Measurements from ENCODE around the gene GLO1. TPM values are rescaled to one million over a fixed set of nuclear protein-coding genes. Genes with fewer than 3 reads are reported as not detected.
A peak's percentile ranks its signal among the peaks of the same experiment; 100 is the strongest.

The GLO1 gene
- polyA plus RNA-seq, 1 donor (not counting 4 experiments of a cell fraction or from before 2014, with no cell fraction given), result 301 TPM

DNA sequence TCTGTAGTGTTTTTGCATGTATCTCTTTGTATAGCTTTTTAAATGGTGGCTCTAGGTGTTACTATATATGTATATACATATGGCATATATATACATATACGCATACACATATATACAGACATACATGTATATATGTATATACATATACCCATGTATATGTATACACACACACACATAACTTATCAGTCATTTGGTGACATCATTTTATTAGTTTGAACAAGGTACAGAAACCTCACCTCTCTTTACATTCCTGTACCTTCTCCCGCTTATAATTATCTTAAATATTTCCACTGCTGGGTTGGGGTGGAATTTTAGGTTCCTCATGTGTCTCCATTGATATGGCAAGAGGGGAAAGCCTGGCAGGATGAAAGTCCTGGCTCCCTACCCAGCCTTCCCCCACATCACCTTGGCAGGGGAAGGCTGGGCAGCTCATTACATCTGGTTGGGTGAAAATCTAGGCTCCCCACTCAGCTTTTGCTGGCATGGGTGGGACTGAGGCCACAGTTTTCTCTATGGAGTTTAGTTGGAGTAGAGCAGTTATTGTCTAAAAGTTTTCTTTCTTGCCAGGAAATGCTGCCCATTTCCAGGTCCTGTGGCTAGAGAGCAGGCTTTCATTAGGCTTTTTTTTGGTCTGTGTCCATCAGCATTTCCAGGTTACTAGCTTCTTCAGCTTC is 7.6 kb downstream of the GLO1 start:
- dilution Hi-C loops (cut with MboI; ENCODE audit: extremely low pct_ligation_motif_present, low sequenced_read_pairs), result no loop called here
- no peak for DNase-seq (ENCODE audit: low read depth, low spot score)
- H3K4me1 ChIP-seq (ENCODE audit: control insufficient read depth, extremely low read depth, insufficient read depth, low read length), result no peaks in the 10 kb centered on the region
- no peaks in the 10 kb centered on the region for H3K27me3 ChIP-seq (ENCODE audit: control insufficient read depth, extremely low read depth, insufficient read depth, low read length)
- no peak overlapping the region for H3K27ac ChIP-seq (ENCODE audit: control insufficient read depth, insufficient read depth, low read length)
- peaks cover 1 to 9% of the 10 kb centered on the region in 2 experiments for H3K36me3 ChIP-seq (ENCODE audit: control insufficient read depth in 2 of 2, extremely low read depth in 1 of 2, insufficient read depth in 2 of 2, low read length in 2 of 2)
- FAIRE-seq, result no peak
- no peak for TF ChIP-seq EZH2 (IDR thresholded peaks at IDR 0.05; ENCODE audit: low read length)
- TF ChIP-seq, protein P1, sequence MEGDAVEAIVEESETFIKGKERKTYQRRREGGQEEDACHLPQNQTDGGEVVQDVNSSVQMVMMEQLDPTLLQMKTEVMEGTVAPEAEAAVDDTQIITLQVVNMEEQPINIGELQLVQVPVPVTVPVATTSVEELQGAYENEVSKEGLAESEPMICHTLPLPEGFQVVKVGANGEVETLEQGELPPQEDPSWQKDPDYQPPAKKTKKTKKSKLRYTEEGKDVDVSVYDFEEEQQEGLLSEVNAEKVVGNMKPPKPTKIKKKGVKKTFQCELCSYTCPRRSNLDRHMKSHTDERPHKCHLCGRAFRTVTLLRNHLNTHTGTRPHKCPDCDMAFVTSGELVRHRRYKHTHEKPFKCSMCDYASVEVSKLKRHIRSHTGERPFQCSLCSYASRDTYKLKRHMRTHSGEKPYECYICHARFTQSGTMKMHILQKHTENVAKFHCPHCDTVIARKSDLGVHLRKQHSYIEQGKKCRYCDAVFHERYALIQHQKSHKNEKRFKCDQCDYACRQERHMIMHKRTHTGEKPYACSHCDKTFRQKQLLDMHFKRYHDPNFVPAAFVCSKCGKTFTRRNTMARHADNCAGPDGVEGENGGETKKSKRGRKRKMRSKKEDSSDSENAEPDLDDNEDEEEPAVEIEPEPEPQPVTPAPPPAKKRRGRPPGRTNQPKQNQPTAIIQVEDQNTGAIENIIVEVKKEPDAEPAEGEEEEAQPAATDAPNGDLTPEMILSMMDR (optimal IDR thresholded peaks at IDR 0.05 in 1 of 3, IDR thresholded peaks at IDR 0.05 in 1 of 3, conservative IDR thresholded peaks at IDR 0.05 in 1 of 3; ENCODE audit: extremely low read depth in 1 of 3, insufficient read depth in 2 of 3, low read length in 3 of 3), result no peak
- H3K9ac ChIP-seq (ENCODE audit: control insufficient read depth, extremely low read depth, insufficient read depth, low read length), result no peak overlapping the region
- H3K9me3 ChIP-seq (ENCODE audit: control insufficient read depth, low read depth, low read length), result no peaks in the 10 kb centered on the region
- no peak overlapping the region for H3K4me3 ChIP-seq (ENCODE audit: control insufficient read depth in 2 of 3, extremely low read depth in 1 of 3, insufficient read depth in 2 of 3, low read depth in 1 of 3, low read length in 3 of 3)
- peaks cover 8% of the 10 kb centered on the region for H4K20me1 ChIP-seq (ENCODE audit: control insufficient read depth, extremely low read depth, insufficient read depth, low read length)
- H3K4me2 ChIP-seq (ENCODE audit: control insufficient read depth, extremely low read depth, insufficient read depth, low read depth, low read length), result no peak overlapping the region
- H3K9me1 ChIP-seq (ENCODE audit: control insufficient read depth, extremely low read depth, insufficient read depth, low read length), result no peaks in the 10 kb centered on the region
- H2AFZ ChIP-seq (ENCODE audit: control insufficient read depth, low read length), result no peak overlapping the region
- H3K79me2 ChIP-seq (ENCODE audit: control insufficient read depth, insufficient read depth, low read length), result peaks cover 93% of the 10 kb centered on the region

DNA sequence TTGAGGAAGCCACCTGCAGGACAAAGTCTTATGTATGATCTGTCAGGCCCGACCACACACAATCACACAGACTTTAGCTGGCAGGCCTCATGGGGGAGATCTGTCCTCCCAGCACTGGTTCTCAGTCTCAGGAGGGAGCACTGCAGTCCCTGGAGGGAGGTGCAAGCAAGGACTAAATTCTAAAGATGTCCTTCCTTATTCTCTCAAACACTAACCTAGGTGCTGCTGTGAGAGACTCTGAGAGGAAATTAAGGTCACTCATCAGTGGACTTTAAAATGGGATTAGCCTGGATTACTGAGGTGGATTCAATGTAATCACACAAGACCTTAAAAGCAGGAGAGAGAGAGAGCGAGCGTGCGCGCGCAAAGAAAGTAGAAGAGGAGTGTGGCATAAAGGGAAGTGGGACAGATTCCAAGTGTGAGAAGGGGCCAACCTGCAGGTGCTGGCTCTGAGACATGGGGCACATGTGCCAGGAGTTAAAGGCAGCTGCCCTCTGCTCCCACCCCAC is 14.3 kb downstream of the GLO1 start:
- Histone ChIP-seq H3K27ac (ENCODE audit: control insufficient read depth, insufficient read depth, low read length) (no peak overlapping the region), H3K9me1 (ENCODE audit: control insufficient read depth, extremely low read depth, insufficient read depth, low read length) (no peaks in the 10 kb centered on the region), H3K79me2 (ENCODE audit: control insufficient read depth, insufficient read depth, low read length) (peaks cover 79% of the 10 kb centered on the region), H3K4me1 (ENCODE audit: control insufficient read depth, extremely low read depth, insufficient read depth, low read length) (no peaks in the 10 kb centered on the region), H3K4me2 (ENCODE audit: control insufficient read depth, extremely low read depth, insufficient read depth, low read depth, low read length) (no peak overlapping the region), H3K36me3 (ENCODE audit: control insufficient read depth in 2 of 2, extremely low read depth in 1 of 2, insufficient read depth in 2 of 2, low read length in 2 of 2) (peaks cover 7 to 14% of the 10 kb centered on the region in 2 experiments), H2AFZ (ENCODE audit: control insufficient read depth, low read length) (no peak overlapping the region), H3K27me3 (ENCODE audit: control insufficient read depth, extremely low read depth, insufficient read depth, low read length) (no peaks in the 10 kb centered on the region), H3K4me3 (ENCODE audit: control insufficient read depth in 2 of 3, extremely low read depth in 1 of 3, insufficient read depth in 2 of 3, low read depth in 1 of 3, low read length in 3 of 3) (no peak overlapping the region), H3K9ac (ENCODE audit: control insufficient read depth, extremely low read depth, insufficient read depth, low read length) (no peak overlapping the region), H4K20me1 (ENCODE audit: control insufficient read depth, extremely low read depth, insufficient read depth, low read length) (peaks cover 11% of the 10 kb centered on the region), H3K9me3 (ENCODE audit: control insufficient read depth, low read depth, low read length) (no peaks in the 10 kb centered on the region)
- FAIRE-seq (peak; percentile 5), DNase-seq (ENCODE audit: low read depth, low spot score) (no peak)
- dilution Hi-C loops (cut with MboI; ENCODE audit: extremely low pct_ligation_motif_present, low sequenced_read_pairs), result no loop called here
- TF ChIP-seq EZH2 (IDR thresholded peaks at IDR 0.05; ENCODE audit: low read length), result no peak
- TF ChIP-seq, protein P1 (optimal IDR thresholded peaks at IDR 0.05 in 1 of 3, IDR thresholded peaks at IDR 0.05 in 1 of 3, conservative IDR thresholded peaks at IDR 0.05 in 1 of 3; ENCODE audit: extremely low read depth in 1 of 3, insufficient read depth in 2 of 3, low read length in 3 of 3), result no peak
